D721Med (cell line): ENCODE data around the gene TOP3B.
A peak's percentile ranks its signal among the peaks of the same experiment; 100 is the strongest.

Experiments used
- DNase-seq: peaks from one replicate; pipeline ENCODE4 v3.0.0; 2011; ENCODE audit warnings: low spot score; ENCODE audit not compliant: insufficient read length
- FAIRE-seq: peaks from 2 replicates; lab custom pipeline; 2011; peaks lifted over from hg19 to GRCh38; lab: Jason Lieb, UNC
- TF ChIP-seq, protein P1 (sequence below): IDR thresholded peaks from 2 replicates; pipeline ENCODE4 v1.5.1; 2012; ENCODE audit warnings: mild to moderate bottlenecking, control low read depth; ENCODE audit not compliant: insufficient read depth; ENCODE audit errors: missing control alignments

Gene TOP3B

DNA sequence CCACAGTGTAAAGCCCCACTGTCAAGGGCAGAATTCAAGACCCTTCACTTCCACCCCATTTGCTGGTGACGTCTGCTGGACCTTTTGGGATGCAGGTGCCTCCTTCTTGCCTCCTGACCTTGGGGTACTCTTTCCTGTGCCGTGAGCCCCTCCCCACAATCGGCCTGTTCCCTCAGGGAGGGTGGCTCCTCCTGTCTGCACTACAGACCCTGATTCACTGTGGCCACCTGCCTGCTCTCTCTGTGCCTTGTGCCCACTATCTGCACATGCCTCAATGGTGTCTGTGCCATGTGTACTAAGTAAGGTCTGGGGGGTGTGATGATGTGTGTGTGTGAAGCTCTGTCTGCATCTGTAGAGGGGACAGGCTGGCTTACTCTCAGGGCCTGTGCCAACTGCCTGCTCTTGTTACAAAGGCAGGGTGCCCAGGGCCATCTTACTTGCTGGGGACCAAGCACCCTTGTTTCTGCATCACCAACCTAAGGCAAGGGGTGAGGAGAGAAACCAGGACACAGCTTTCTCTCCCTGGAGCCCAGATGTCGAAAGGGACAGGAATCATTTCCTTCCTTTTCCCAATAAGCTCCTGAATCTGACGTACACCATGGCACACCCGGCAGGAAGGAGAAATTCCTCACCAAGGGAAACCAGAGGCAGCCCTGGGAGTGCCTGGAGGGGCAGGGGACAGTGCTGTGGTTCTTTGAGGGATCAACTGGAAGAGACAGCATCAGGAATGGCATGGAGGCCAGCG lies 33.6 kb downstream of the TOP3B start:
- FAIRE-seq, result no peak
- no peak for DNase-seq
- TF ChIP-seq, protein P1, sequence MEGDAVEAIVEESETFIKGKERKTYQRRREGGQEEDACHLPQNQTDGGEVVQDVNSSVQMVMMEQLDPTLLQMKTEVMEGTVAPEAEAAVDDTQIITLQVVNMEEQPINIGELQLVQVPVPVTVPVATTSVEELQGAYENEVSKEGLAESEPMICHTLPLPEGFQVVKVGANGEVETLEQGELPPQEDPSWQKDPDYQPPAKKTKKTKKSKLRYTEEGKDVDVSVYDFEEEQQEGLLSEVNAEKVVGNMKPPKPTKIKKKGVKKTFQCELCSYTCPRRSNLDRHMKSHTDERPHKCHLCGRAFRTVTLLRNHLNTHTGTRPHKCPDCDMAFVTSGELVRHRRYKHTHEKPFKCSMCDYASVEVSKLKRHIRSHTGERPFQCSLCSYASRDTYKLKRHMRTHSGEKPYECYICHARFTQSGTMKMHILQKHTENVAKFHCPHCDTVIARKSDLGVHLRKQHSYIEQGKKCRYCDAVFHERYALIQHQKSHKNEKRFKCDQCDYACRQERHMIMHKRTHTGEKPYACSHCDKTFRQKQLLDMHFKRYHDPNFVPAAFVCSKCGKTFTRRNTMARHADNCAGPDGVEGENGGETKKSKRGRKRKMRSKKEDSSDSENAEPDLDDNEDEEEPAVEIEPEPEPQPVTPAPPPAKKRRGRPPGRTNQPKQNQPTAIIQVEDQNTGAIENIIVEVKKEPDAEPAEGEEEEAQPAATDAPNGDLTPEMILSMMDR, result no peak

DNA sequence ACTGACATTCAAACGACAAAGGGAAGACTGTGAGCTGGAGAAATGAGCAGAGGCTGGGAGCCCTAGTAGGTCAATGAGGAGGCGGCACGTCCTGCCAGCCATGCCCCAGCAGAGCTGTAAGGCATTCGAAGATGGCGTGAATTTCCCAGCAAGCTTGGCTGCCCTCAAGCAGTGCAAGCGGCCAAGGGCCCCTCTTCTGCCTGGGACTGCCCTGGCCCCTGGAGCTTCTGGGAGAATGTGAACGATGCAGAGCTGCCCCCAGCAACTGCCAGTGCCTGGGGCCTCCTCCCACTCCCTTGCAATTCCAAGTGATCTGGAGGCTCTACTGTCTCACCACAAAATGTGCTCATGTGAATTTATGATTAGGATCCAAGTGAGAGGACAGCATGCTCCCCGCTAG lies 34.2 kb downstream of the TOP3B start:
- FAIRE-seq (no peak), DNase-seq (no peak)
- TF ChIP-seq, protein P1, result no peak

DNA sequence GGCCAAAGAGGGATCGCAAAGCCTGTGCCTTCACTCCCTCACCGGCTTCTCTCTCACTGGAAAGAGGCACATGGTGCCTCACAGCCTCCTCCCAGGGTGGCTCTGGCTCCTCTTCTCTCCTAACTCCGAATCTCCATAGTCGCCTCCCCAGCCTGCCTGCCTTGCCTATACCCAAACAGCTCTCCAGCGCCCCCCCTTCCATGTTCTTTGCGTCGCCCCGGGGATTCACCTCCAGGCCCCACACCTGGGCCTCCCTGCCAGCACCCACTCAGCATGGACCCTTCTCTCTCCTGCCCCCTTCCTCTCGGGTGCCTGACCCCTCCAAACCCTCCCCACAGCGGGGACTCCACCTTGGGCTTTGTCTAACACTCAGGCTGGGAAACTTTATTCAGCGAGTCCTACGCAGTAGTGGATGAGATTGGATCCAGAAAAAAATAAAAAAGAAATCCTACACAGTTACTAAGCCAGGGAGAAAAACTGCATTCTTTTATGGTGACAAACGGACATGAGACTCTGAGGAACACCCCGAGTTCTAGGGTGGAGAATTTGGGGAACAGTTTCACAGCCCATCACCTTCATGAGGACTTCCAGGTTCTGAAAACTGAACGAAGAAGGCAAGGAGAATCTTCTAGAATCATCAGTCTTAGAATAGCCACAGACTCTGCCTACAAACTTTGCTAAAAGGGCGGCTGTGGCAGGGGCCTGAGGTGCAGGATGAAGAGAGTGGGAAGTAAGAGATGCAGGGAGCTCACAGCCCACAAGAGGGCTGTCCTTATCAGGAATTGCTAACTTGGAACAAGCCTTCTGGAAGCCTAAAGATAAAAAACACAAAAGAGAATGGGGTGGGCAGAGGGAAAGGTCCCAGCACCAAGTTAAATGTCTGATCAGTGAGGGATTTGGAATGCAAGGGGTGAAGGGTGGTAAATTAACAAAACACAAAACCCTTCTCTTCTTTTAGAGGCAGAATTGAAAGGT lies 35.3 kb downstream of the TOP3B start:
- TF ChIP-seq, protein P1, result peak; percentile 6
- DNase-seq (no peak), FAIRE-seq (no peak)

DNA sequence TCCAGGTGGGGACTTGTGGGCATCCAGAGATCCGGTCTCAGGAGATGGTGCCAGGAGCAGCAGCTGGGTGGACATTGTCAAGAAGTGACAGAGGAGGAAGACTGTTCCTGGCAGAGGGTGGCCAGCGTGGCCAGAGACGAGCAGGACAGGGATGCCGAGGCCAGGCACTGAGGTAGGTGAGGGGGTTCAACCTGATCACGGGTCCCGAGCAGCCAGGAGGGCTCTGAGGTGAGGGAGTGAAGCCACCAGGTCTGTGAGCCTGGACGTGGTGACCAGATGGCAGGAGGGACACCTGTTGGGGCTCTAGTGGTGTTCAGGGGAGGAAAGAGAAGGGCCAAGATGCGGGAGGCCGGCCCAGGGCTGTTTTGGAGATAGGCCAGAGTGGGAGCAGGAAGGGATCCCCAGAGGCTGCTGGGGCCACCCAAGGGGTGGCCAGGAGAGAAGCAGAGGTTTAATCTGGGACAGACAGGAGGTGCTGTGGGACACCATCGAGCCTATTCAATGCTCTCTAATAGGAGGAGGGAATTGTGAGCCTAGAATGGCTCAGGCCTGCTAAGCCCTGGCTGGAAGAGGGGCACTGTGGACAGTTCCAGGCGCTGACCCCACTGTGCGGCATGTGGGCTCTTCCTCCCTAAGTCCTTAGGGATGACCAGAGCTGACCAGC lies 36.2 kb downstream of the TOP3B start:
- no peak for FAIRE-seq
- TF ChIP-seq, protein P1, result no peak

DNA sequence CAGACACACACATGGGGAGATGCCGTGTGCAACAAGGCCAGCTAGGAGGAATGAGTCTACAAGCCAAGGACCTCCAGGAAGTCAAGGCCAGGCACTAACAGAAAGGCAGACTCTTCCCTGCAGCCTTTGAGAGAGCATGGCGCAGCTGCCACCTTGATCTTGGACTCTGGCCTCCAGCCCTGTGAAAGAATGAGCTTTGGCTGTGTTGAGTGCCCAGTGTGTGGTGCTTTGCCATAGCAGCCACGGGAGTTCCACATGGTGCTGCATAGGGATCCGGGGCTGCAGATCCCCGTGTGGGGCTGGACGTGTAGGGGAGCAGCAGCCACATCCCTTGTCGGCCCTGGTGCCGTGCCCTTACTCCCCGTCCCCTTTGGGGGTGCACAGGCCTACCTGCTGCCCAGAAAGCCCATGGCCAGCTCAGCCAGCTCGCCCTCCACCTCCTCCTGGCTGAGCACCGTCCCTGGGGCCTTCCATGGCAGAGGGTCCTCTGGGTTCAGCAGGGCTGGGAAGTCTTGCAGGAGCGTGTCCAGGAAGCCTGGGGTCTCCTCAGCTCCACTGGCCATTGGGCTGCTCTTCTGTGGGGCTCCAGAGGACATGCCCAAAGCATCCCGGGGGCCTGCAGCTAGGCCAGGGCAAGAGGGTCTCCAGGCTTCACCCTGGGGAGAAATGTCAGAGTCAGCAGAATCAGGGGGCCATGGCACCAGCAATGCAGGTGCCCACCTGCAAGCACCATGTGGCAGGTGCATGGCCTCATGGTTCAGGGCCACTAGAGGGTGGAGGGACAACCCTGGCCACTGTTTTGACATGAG lies 36.9 kb downstream of the TOP3B start:
- FAIRE-seq (no peak), DNase-seq (no peak)

More for the DNA sequence above, 36.2 kb downstream of the TOP3B start:
- no peak for DNase-seq

DNA sequence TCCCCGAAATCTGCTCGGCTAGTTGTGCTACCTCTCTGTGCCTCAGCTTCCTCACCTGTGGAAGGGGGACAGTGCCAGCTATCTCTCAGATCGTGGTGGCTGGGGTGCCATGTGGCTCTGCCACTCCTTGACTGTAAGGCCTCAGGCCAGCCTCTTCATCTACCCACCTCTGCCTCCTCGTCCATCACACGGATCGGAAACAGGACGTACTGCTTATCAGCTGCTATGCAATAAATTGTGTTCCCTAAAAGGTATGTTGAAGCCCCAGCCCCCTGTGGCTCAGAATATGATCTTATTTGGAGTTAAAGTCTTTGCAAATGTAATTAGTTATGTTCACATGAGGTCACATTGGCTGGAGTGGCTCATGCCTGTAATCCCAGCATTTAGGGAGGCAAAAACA lies 37.7 kb downstream of the TOP3B start:
- DNase-seq (no peak), FAIRE-seq (no peak)
- TF ChIP-seq, protein P1, result no peak

More for the DNA sequence above, 36.9 kb downstream of the TOP3B start:
- TF ChIP-seq, protein P1, result no peak
